Bronchial epithelial cell (primary cell): ENCODE data around the gene PRKCB. TPM values are rescaled to one million over a fixed set of nuclear protein-coding genes. Genes with fewer than 3 reads are reported as not detected.

Experiments
- DNase-seq: peaks from one replicate; pipeline ENCODE4 v3.0.0-alpha.2; 2010; ENCODE audit warnings: low read depth
- FAIRE-seq: peaks from 2 replicates; lab custom pipeline; 2011; peaks lifted over from hg19 to GRCh38; lab: Jason Lieb, UNC
- H3K27me3 ChIP-seq: 2 replicates; pipeline ENCODE4 v1.5.1; 2011; ENCODE audit warnings: low read length; ENCODE audit not compliant: control insufficient read depth, insufficient read depth
- H3K36me3 ChIP-seq: 2 replicates; pipeline ENCODE4 v1.5.1; 2011; ENCODE audit warnings: low read length; ENCODE audit not compliant: control insufficient read depth, insufficient read depth
- H3K4me3 ChIP-seq: 2 replicates; pipeline ENCODE4 v1.5.1; 2011; ENCODE audit warnings: mild to moderate bottlenecking, low read depth, low read length, control low read depth
- total RNA-seq: library from RNA; depleted of rRNA; stranded (reverse); fragments of >200 nt; gene quantifications from 2 replicates; pipeline ENCODE4 v1.2.1, GENCODE V29; 2014
- TF ChIP-seq, protein P1 (sequence below): IDR thresholded peaks from 2 replicates; pipeline ENCODE4 v1.5.1; 2011; ENCODE audit warnings: mild to moderate bottlenecking, moderate library complexity, low read length, control low read depth, inconsistent platforms; ENCODE audit not compliant: insufficient read depth, severe bottlenecking

Gene PRKCB
- total RNA-seq, 1 donor from 2014 or later: not detected

DNA sequence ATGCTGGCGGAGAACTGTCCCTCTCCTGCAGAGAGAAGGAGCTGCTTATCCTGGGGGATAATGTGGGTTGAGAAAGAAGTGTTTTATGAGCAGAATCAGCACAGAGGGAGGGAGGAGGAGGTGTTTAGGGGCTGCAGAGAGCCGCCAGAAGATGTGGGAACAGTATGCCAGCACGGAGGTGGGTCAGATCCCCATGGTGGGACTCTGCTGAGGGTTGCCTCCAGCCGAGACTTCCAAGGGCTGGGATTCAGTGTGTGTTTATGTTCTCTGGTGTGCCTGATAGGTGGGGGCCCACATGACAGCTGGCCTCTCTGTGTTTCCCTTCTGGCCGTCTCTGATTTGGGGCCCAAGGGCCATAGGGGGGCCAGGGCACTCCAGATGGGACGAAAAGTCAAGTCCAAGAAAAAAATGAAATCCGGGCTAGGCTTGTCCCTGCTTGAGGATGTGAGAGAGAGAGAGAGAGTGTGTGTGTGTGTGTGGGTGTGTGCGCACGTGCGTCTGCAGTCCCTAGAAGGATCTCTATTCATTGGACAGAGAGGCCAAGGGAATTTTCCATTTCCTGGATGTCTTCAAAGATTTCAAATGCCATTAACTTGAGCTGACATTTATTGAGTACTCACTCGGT lies 21.6 kb downstream of the PRKCB start:
- no peak for FAIRE-seq
- Histone ChIP-seq H3K4me3 (no peak overlapping the region), H3K36me3 (no peaks in the 10 kb centered on the region), H3K27me3 (no peaks in the 10 kb centered on the region)
- DNase-seq: no peak
- TF ChIP-seq, protein P1, sequence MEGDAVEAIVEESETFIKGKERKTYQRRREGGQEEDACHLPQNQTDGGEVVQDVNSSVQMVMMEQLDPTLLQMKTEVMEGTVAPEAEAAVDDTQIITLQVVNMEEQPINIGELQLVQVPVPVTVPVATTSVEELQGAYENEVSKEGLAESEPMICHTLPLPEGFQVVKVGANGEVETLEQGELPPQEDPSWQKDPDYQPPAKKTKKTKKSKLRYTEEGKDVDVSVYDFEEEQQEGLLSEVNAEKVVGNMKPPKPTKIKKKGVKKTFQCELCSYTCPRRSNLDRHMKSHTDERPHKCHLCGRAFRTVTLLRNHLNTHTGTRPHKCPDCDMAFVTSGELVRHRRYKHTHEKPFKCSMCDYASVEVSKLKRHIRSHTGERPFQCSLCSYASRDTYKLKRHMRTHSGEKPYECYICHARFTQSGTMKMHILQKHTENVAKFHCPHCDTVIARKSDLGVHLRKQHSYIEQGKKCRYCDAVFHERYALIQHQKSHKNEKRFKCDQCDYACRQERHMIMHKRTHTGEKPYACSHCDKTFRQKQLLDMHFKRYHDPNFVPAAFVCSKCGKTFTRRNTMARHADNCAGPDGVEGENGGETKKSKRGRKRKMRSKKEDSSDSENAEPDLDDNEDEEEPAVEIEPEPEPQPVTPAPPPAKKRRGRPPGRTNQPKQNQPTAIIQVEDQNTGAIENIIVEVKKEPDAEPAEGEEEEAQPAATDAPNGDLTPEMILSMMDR: no peak

DNA sequence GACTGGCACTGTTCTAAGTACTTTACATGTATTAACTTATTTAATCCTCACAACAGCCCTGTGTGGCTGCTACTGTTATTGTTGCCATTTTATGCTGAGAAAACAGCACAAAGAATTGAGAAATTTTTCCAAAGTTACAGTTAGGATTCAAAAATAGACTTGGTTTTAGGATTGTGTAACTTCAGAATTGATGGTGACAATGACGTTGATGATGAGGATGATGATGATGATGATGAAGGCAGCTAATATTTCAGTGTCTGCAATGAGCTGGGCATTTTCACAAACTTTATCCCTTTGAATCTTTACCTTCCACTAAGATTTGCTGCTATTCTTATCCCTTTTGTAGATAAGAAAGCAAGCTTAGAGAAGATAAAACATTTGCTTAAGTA lies 22.1 kb downstream of the PRKCB start:
- FAIRE-seq (no peak), DNase-seq (no peak)
- TF ChIP-seq, protein P1: no peak
- H3K36me3 ChIP-seq: no peaks in the 10 kb centered on the region
- no peaks in the 10 kb centered on the region for H3K27me3 ChIP-seq
- H3K4me3 ChIP-seq: no peak overlapping the region

DNA sequence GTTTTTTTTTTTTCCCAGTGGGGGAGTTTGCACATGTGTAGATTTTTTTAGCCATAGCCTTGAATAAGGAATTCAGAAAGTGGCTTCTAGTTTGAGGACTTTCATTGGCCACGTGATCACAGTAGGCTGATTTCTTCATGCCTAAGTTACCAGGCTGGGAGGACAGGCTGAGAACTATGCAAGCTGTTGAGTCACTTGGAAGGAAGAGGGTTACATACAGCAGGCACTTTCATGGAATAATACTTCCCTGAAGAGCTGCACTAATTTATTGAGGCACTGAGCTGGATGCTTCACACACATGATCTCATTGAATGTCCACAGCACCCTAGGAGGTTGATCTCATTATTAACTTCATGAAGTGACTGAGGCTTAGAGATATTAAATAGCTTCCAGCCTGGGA lies 22.8 kb downstream of the PRKCB start:
- FAIRE-seq: peak; percentile 36

DNA sequence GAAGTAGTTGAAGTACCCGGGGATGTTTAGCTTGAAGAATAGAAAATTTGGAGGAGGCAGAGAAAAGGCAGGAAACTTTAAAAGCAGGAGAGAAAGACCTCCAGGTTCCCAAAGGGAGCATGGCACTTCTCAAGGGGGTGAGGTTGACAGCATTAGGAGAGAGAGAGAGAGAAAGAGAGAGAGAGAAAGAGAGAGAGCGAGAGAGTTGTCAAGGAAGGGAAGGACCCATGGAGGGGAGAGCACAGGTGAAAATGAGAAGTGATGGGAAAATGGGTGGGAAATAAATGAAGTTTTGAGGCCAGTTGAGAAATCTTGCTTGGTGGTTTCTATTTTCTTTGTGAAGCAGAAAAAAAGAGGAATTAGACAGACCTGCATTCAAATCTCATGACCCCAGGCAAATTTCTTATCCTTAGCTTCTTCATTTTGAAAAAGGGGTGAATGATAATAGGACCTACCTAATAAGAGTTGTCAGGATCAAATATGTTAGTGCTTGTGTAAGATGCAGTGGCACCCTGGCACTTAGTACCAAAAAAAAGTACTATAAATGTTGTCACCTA lies 24.0 kb downstream of the PRKCB start:
- no peaks in the 10 kb centered on the region for H3K36me3 ChIP-seq
- no peak overlapping the region for H3K4me3 ChIP-seq
- no peak for FAIRE-seq
- DNase-seq: no peak
- H3K27me3 ChIP-seq: no peaks in the 10 kb centered on the region
- TF ChIP-seq, protein P1: no peak

More for the DNA sequence above, 22.8 kb downstream of the PRKCB start:
- DNase-seq: peak; percentile 8
- TF ChIP-seq, protein P1: no peak
- no peak overlapping the region for H3K4me3 ChIP-seq
- no peaks in the 10 kb centered on the region for H3K27me3 ChIP-seq
- no peaks in the 10 kb centered on the region for H3K36me3 ChIP-seq

DNA sequence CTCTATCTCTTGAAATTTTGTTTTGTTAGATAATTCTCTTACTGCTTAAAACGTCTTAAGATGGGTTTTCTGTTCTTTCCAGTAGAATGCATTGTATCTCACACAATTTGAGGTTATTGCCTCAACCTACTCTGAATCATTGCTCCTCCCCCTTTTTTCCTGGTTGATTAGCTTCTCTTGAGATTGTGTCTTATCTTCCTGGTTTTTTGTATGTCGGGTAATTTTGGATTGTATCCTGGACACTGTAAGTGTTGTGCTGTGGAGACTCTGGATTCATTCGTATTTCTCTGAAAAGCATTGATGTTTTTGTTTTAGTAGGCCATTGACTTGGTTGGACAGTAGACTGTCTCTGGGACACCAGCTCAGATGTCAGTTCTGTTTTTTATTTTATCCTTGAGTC lies 26.1 kb downstream of the PRKCB start:
- no peak for DNase-seq
- H3K4me3 ChIP-seq: no peak overlapping the region
- FAIRE-seq: no peak
- TF ChIP-seq, protein P1: no peak
- H3K36me3 ChIP-seq: no peaks in the 10 kb centered on the region
- H3K27me3 ChIP-seq: no peaks in the 10 kb centered on the region
